Activated CD4-positive, alpha-beta T cell treated with anti-CD3 and anti-CD28 coated beads for 4 hours (primary cell): ENCODE data around the gene TEX22.
A peak's percentile ranks its signal among the peaks of the same experiment; 100 is the strongest.

Source experiments
- DNase-seq, 2 donors: peaks; one replicate each; pipeline ENCODE4 v3.0.0-alpha.2; 2020

TEX22 gene

GRCh38 chr14:105385322-105385637 is 13.1 kb upstream of the TEX22 start:
- no peak for DNase-seq

DNA sequence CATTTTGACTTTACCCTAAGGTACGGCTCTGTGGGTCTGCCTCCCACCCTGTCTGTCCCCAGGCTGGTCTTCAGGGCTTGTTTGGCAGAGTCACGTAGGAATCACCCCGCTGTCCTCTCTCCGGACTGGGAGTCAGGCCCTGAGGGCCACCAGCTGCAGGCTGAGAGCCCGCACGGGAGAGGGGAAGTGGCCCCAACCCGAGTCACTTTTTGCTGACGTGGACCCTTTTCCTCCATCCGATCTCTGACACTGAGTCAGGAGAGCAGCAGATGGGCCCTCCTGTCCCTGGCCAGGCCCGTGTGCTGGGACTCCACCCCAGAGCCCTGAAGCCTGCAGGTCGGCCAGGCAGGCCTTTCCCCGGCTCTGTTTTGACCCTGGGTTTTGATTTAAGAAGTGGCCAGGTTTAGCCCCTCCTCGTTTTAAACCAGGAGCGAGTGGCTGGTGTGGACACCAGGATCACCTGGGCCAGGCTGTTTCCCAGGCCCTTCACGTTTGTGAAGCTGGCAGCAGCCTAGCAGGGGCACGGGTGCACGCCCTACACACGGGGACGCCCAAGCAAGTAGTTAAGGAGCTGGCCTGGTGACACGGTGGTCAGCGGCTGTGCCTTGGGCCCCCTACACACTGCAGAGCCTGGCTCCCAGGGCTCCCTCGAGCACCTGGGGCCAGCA is 12.5 kb upstream of the TEX22 start:
- no peak for DNase-seq

DNA sequence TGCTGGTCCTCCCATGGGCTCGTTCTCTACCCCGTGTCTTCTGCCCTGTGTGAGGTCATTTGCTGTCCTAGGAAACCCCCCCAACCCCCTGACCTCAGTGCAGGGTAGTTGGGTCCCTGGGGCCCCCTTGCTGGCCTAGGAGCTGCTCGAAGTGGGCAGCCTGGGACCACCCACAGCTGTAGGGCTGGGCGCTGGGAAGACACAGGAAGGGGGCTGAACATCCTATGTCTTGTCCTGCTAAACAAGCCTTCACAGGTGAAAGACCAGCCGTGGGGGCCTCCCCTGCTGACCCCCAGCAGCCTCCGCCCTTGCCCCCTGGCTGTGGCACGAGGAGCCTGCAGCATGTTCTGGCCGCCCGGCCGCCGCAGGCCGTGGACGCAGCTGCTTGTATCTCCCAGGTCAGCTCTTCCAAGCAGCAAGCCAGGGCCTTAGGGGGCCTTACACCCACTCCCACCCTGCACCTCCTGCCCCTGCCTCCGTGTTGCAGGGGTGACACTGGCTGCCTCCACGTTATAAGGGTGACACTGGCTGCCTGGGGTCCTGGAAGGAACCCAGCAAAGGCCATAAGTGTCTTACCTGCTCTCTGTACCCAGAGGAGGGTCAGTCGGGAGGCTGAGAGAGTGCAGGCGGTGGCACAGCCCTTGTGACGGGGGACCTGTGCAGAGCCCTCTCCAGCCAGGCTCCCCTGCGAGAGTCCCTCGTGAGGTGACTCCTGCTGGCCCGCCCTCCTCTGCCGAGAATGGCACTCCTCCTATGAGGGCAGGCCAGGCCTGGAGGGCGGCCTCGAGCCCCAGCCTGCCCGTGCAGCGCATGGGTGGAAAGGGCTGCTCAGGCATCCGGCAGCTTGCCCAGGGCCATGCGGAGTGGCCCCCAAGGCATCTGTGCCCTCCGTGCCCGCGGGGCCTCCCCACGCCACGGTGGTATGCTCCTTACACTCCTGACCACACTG is 11.5 kb upstream of the TEX22 start:
- DNase-seq = no peak

- DNase-seq = no peak
Observed at GRCh38 chr14:105387530-105387922, 10.8 kb upstream of the TEX22 start.

DNA sequence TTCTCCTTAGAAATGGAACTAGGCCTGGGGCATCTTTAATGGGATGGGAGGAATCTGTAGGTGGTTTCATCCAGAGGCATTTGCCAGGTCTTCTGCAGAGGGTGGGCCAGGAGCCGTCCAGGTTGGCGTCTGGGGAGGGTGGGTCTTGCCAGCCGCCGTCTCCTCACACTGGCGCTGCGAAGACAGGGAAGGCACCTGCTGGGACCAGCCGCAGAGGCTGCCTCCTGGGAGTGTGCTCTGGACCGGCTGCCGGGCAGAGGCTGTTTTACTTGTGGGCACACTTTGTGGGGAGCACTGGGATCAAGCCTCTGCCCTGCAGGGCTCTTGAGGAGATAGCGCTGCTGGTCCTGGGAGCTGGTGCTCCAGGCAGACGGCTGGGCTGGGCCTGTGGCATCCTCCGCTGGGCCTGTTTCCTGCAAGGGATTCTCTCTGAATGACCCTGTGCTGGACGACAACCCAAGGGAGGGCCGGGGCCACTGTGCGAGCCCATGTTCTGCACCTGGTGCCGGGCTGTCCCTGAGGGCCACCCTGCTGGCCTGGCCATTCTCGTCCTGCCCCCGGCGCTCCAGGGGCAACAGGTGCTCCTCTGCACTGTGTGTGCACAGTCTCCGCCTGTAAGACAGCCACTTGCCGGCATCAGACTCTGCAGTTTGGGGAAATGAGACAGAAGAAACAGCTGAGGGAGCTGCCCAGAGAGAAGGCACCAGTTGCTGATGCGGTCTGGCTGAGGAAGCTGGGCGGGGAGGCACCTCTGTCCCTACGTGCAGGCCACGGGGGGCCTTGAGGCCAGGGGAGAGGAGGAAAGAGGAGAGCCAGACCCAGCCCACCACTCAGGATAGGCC is 10.0 kb upstream of the TEX22 start:
- DNase-seq = no peak

- DNase-seq = no peak
Observed at GRCh38 chr14:105388976-105389375, 9.4 kb upstream of the TEX22 start.

- no peak for DNase-seq
Observed at GRCh38 chr14:105389534-105389933, 8.8 kb upstream of the TEX22 start.

DNA sequence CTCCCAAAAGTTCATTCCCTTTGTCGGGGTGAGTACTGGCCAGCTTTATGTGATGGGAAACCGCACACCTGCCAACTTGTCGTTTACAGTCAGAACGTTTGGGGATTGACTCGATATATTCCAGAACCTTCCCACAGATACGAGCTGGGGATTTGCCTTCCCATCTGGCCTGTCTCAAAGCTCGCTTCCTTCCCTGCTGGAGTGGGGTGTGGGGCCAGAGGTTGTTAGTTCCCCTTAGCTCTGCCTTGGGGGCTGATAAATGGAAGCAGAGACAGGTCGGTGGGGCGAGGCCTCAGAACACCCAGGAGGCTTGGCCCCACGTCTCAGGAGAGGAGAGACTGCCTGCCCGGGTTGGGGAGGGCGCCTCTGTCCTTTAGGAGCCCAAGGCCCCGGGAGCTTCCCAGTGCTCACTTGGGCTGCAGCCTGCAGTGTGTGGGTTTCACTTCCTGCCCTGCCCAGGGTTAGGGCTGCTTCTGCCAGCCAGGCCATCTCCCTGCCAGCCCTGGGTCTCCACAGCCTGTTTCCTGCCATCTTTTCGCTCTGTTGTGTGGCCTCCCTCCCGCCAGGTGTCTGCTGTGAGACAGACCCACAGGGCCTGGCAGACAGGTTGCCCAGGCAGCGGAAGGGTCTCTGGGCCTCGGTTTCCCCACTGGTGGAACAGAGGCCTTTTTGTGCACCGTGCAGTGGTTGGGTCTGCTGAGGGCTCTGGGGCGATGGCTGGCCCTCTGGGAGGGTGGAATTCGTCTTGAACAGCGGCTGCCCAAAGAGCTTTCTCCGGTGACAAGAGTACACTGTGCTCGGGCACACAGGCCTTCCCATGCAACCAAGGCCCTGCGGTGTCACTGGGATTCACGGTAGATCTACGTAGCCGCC is 8.1 kb upstream of the TEX22 start:
- no peak for DNase-seq

DNA sequence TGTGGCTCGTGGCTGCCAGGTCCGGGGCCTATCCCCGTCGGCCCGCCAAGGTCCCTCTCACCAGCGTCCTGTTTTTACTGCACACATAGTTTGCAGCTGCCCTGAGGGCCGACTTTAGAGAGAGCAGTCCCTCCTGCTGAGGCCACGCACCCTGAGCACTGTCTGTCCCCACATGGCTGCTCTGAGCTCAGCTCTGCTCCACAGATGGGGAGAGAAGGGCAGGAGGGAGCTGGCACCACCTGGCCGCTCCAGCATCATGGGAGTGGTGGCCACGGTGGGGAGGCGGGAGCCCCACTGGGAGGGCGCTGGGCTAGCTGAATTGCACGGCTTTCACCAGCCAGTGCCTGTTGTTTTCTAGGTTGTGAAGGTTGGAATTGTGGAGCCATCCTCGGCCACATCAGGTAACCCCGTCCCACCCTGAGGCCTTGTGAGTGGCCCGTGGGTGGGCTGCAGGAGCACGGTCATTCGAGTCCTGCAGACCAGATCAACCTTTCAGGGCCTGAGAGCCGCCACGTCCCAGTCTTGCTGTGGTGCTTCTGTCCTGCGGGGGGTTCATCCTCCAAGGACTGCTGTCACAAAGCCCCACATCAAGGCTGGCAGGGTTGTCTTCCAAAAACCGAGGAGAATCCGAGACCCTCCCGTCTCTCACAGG is 7.4 kb upstream of the TEX22 start:
- no peak for DNase-seq

DNA sequence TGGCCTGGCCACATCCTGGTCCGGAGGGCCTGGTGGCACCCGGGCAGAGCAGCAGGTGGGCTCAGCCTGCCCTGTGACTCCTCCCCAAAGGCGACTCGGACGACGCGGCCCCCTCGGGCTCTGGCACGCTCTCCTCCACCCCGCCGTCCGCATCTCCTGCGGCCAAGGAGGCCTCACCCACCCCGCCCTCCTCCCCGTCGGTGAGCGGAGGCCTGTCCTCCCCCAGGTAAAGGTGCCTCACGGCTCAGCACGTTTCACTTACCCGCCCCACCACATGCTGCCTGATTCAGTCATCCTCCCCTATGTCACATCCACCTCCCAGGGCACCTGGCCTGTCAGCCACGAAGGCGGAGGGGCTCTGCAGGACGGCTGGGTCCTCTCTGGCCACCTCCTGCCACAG is 6.8 kb upstream of the TEX22 start:
- DNase-seq = no peak

GRCh38 chr14:105392131-105393090 is 5.9 kb upstream of the TEX22 start:
- DNase-seq = no peak

GRCh38 chr14:105393151-105393550 is 5.2 kb upstream of the TEX22 start:
- DNase-seq = no peak

GRCh38 chr14:105394714-105395537 is 3.4 kb upstream of the TEX22 start:
- no peak for DNase-seq

- no peak for DNase-seq
Observed at GRCh38 chr14:105395538-105395854, 2.8 kb upstream of the TEX22 start.

DNA sequence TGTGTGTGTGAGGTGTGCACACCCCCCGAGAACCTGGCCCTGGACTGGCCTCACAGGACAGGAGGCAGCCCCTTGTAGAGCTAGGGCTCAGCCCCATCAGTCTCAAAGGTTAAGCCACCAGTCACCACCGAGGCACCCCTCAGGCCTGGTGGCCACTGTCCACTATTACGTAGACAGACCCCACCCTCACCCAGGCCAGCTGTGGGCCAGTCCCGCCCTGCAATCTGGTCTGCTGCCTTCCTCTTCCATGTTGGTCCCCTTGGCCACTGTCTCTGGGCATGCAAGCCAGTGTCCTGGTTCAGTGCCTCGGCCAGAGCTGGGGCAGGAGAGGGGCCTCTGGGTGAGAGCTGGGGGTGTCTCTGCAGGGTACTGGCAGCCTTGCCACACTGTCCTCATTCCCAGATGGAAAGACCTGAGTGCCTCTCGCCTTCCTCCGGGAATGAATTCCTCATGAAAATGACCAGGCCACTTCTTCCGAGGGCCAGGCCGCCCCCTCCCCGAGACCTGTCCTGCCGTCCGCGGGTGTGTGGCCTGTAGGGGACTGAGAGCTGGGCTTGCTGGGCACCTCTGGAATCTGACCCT is 897 bp upstream of the TEX22 start:
- DNase-seq = no peak

- peak in 1 of 2 donors; percentile 46 for DNase-seq
Observed at GRCh38 chr14:105398726-105399465, 558 bp downstream of the TEX22 start.

- DNase-seq = no peak
Observed at GRCh38 chr14:105399466-105399775, 1.1 kb downstream of the TEX22 start.

DNA sequence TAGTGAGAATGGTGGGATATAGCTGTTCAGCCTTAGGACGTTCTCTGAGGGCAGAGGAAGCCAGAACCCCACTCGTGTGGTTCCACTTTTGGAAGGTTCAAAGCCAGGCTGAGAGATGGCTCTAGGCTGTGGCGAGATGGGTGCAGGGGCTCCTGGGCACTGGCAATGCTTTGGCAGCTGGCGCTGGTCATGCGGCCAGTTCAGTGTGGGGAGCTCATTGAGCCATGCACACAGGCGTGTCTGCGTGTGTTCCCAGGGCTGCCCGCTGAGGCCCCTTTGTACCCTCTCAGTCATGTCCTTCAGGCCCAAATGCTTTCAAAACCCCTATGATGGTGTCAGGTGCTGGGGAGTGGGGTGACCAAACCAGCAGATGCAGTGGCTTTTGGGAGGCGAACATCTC is 1.7 kb downstream of the TEX22 start:
- DNase-seq = no peak

GRCh38 chr14:105401699-105402098 is 3.4 kb downstream of the TEX22 start:
- DNase-seq = no peak
